H1 (cell line): Measurements from ENCODE around the gene SELPLG. TPM values are rescaled to one million over a fixed set of nuclear protein-coding genes. Genes with fewer than 3 reads are reported as not detected.

Experiments used
- CREB1 ChIP-seq: IDR thresholded peaks from 2 replicates; pipeline ENCODE4 v1.6.1; 2012; ENCODE audit warnings: inconsistent platforms
- USF2 ChIP-seq: IDR thresholded peaks from 2 replicates; pipeline ENCODE4 v1.6.1; 2011; ENCODE audit warnings: low read length, improper control_type of control experiment
- polyA plus RNA-seq, 7 experiments: library from polyadenylated mRNA; depleted of rRNA in 3 of 7; stranded (reverse) in 5 of 7; unstranded in 2 of 7; fragments of >200 nt in 5 of 7; fragments of 200-250 nt in 2 of 7; gene quantifications; 1 replicate in 5 of 7; 2 replicates in 1 of 7; 4 replicates in 1 of 7; pipeline versions ENCODE4 v1.2.1 to v1.2.3, GENCODE V29; 2011 to 2013; ENCODE audit warnings: missing spikeins in 2 of 7, mixed read lengths in 2 of 7
- total RNA-seq: library from RNA; stranded (reverse); fragmentation: NEBNext Ultra II Directional; extraction: Animal tissue kit (Norgen Biotek cat#: 25700); gene quantifications from 2 replicates; pipeline ENCODE4 v1.2.1, GENCODE V29; 2021

The SELPLG gene
- total and polyA plus RNA-seq, 2 of the 8 experiments (the other 6 are each of a cell fraction or from before 2014, with no cell fraction given), result 0.18 TPM; not detected in 1

- TF ChIP-seq USF2 (no peak), CREB1 (no peak)
These were observed 16.0 kb upstream of the SELPLG start (continued) for GRCh38 chr12:108649669-108650068.
